ENCODE data around the gene CD2BP2.
A peak's percentile ranks its signal among the peaks of the same experiment; 100 is the strongest.

CD2BP2 gene

GRCh38 chr16:30377050-30377811 lies 22.1 kb upstream of the CD2BP2 start:
- no peaks in the 10 kb centered on the region for H3K36me3 ChIP-seq (ENCODE audit: insufficient read depth, low read length)
- H3K4me3 ChIP-seq (ENCODE audit: low read length), result peak overlapping the region; percentile 92
- peak overlapping the region; percentile 97 for H3K4me2 ChIP-seq (ENCODE audit: low read length)
- no peaks in the 10 kb centered on the region for H3K9me3 ChIP-seq (replicated peaks; ENCODE audit: low read length)
- no peaks in the 10 kb centered on the region for H3K27me3 ChIP-seq (ENCODE audit: control insufficient read depth, insufficient read depth, low read length)
- peak overlapping the region; percentile 98 for H3K9ac ChIP-seq (ENCODE audit: low read depth, low read length)
- H3K4me1 ChIP-seq (ENCODE audit: control insufficient read depth, insufficient read depth, low read length), result peaks cover 17% of the 10 kb centered on the region

GRCh38 chr16:30376461-30376902 lies 21.4 kb upstream of the CD2BP2 start:
- H3K9ac ChIP-seq (ENCODE audit: low read depth, low read length), result no peak overlapping the region
- H3K4me2 ChIP-seq (ENCODE audit: low read length), result no peak overlapping the region
- no peaks in the 10 kb centered on the region for H3K27me3 ChIP-seq (ENCODE audit: control insufficient read depth, insufficient read depth, low read length)
- no peak overlapping the region for H3K4me3 ChIP-seq (ENCODE audit: low read length)
- H3K4me1 ChIP-seq (ENCODE audit: control insufficient read depth, insufficient read depth, low read length), result peaks cover 22% of the 10 kb centered on the region
- H3K9me3 ChIP-seq (replicated peaks; ENCODE audit: low read length), result no peaks in the 10 kb centered on the region
- H3K36me3 ChIP-seq (ENCODE audit: insufficient read depth, low read length), result no peaks in the 10 kb centered on the region

GRCh38 chr16:30375864-30376263 lies 20.8 kb upstream of the CD2BP2 start:
- no peaks in the 10 kb centered on the region for H3K36me3 ChIP-seq (ENCODE audit: insufficient read depth, low read length)
- peaks cover 27% of the 10 kb centered on the region for H3K4me1 ChIP-seq (ENCODE audit: control insufficient read depth, insufficient read depth, low read length)
- H3K9ac ChIP-seq (ENCODE audit: low read depth, low read length), result no peak overlapping the region
- H3K9me3 ChIP-seq (replicated peaks; ENCODE audit: low read length), result no peaks in the 10 kb centered on the region
- no peaks in the 10 kb centered on the region for H3K27me3 ChIP-seq (ENCODE audit: control insufficient read depth, insufficient read depth, low read length)
- H3K4me3 ChIP-seq (ENCODE audit: low read length), result no peak overlapping the region
- no peak overlapping the region for H3K4me2 ChIP-seq (ENCODE audit: low read length)

- Histone ChIP-seq H3K27me3 (ENCODE audit: control insufficient read depth, insufficient read depth, low read length) (no peaks in the 10 kb centered on the region), H3K36me3 (ENCODE audit: insufficient read depth, low read length) (no peaks in the 10 kb centered on the region), H3K4me2 (ENCODE audit: low read length) (no peak within 1 kb of the TSS), H3K4me3 (ENCODE audit: low read length) (no peak within 1 kb of the TSS), H3K4me1 (ENCODE audit: control insufficient read depth, insufficient read depth, low read length) (peaks cover 27% of the 10 kb centered on the region), H3K9me3 (replicated peaks; ENCODE audit: low read length) (no peaks in the 10 kb centered on the region), H3K9ac (ENCODE audit: low read depth, low read length) (no peak within 1 kb of the TSS)
Observed at GRCh38 chr16:30374538-30374937, 19.4 kb upstream of the CD2BP2 start, which contains the start of gene MYL11. TSS of gene MYL11 (plus strand) at chr16:30374802. CDS start at chr16:30374858, 56 bp downstream.

GRCh38 chr16:30372725-30373124 lies 17.6 kb upstream of the CD2BP2 start:
- no peaks in the 10 kb centered on the region for H3K9me3 ChIP-seq (replicated peaks; ENCODE audit: low read length)
- H3K9ac ChIP-seq (ENCODE audit: low read depth, low read length), result no peak overlapping the region
- H3K4me2 ChIP-seq (ENCODE audit: low read length), result no peak overlapping the region
- H3K36me3 ChIP-seq (ENCODE audit: insufficient read depth, low read length), result no peaks in the 10 kb centered on the region
- H3K27me3 ChIP-seq (ENCODE audit: control insufficient read depth, insufficient read depth, low read length), result no peaks in the 10 kb centered on the region
- H3K4me3 ChIP-seq (ENCODE audit: low read length), result no peak overlapping the region
- H3K4me1 ChIP-seq (ENCODE audit: control insufficient read depth, insufficient read depth, low read length), result peaks cover 26% of the 10 kb centered on the region

GRCh38 chr16:30372038-30372712 lies 17.1 kb upstream of the CD2BP2 start:
- Histone ChIP-seq H3K4me3 (ENCODE audit: low read length) (no peak overlapping the region), H3K4me1 (ENCODE audit: control insufficient read depth, insufficient read depth, low read length) (peaks cover 26% of the 10 kb centered on the region), H3K9ac (ENCODE audit: low read depth, low read length) (no peak overlapping the region), H3K4me2 (ENCODE audit: low read length) (no peak overlapping the region), H3K36me3 (ENCODE audit: insufficient read depth, low read length) (peaks cover 3% of the 10 kb centered on the region), H3K9me3 (replicated peaks; ENCODE audit: low read length) (no peaks in the 10 kb centered on the region), H3K27me3 (ENCODE audit: control insufficient read depth, insufficient read depth, low read length) (no peaks in the 10 kb centered on the region)

GRCh38 chr16:30371248-30371816 lies 16.2 kb upstream of the CD2BP2 start:
- peaks cover 6% of the 10 kb centered on the region for H3K36me3 ChIP-seq (ENCODE audit: insufficient read depth, low read length)

GRCh38 chr16:30370456-30371247 lies 15.5 kb upstream of the CD2BP2 start, which contains the start of gene TBC1D10B:
TSS of gene TBC1D10B (minus strand) at chr16:30370494. CDS start at chr16:30370183, 311 bp downstream.
- peak within 1 kb of the TSS; percentile 93 for H3K4me2 ChIP-seq (ENCODE audit: low read length)
- H3K9me3 ChIP-seq (replicated peaks; ENCODE audit: low read length), result no peaks in the 10 kb centered on the region
- H3K36me3 ChIP-seq (ENCODE audit: insufficient read depth, low read length), result peaks cover 7% of the 10 kb centered on the region
- H3K27me3 ChIP-seq (ENCODE audit: control insufficient read depth, insufficient read depth, low read length), result no peaks in the 10 kb centered on the region
- peaks cover 29% of the 10 kb centered on the region for H3K4me1 ChIP-seq (ENCODE audit: control insufficient read depth, insufficient read depth, low read length)
- peak within 1 kb of the TSS; percentile 71 for H3K4me3 ChIP-seq (ENCODE audit: low read length)
- H3K9ac ChIP-seq (ENCODE audit: low read depth, low read length), result peak within 1 kb of the TSS; percentile 71

More at GRCh38 chr16:30371248-30371816, 16.2 kb upstream of the CD2BP2 start:
- peak overlapping the region; percentile 69 for H3K9ac ChIP-seq (ENCODE audit: low read depth, low read length)
- H3K4me2 ChIP-seq (ENCODE audit: low read length), result peak overlapping the region; percentile 93
- H3K4me3 ChIP-seq (ENCODE audit: low read length), result peak overlapping the region; percentile 71
- no peaks in the 10 kb centered on the region for H3K9me3 ChIP-seq (replicated peaks; ENCODE audit: low read length)
- H3K27me3 ChIP-seq (ENCODE audit: control insufficient read depth, insufficient read depth, low read length), result no peaks in the 10 kb centered on the region
- peaks cover 29% of the 10 kb centered on the region for H3K4me1 ChIP-seq (ENCODE audit: control insufficient read depth, insufficient read depth, low read length)

- H3K4me3 ChIP-seq (ENCODE audit: low read length), result peak overlapping the region; percentile 71
- H3K4me1 ChIP-seq (ENCODE audit: control insufficient read depth, insufficient read depth, low read length), result peaks cover 29% of the 10 kb centered on the region
- H3K9ac ChIP-seq (ENCODE audit: low read depth, low read length), result peak overlapping the region; percentile 71
Observed at GRCh38 chr16:30369938-30370455, 14.9 kb upstream of the CD2BP2 start.

GRCh38 chr16:30369091-30369937 lies 14.2 kb upstream of the CD2BP2 start:
- H3K27me3 ChIP-seq (ENCODE audit: control insufficient read depth, insufficient read depth, low read length), result no peaks in the 10 kb centered on the region
- peak overlapping the region; percentile 86 for H3K4me2 ChIP-seq (ENCODE audit: low read length)
- H3K9me3 ChIP-seq (replicated peaks; ENCODE audit: low read length), result no peaks in the 10 kb centered on the region
- peaks cover 16% of the 10 kb centered on the region for H3K36me3 ChIP-seq (ENCODE audit: insufficient read depth, low read length)
- peak overlapping the region; percentile 71 for H3K4me3 ChIP-seq (ENCODE audit: low read length)
- peak overlapping the region; percentile 71 for H3K9ac ChIP-seq (ENCODE audit: low read depth, low read length)
- peaks cover 29% of the 10 kb centered on the region for H3K4me1 ChIP-seq (ENCODE audit: control insufficient read depth, insufficient read depth, low read length)

More at GRCh38 chr16:30369938-30370455, 14.9 kb upstream of the CD2BP2 start:
- Histone ChIP-seq H3K4me2 (ENCODE audit: low read length) (peak overlapping the region; percentile 86), H3K9me3 (replicated peaks; ENCODE audit: low read length) (no peaks in the 10 kb centered on the region), H3K27me3 (ENCODE audit: control insufficient read depth, insufficient read depth, low read length) (no peaks in the 10 kb centered on the region), H3K36me3 (ENCODE audit: insufficient read depth, low read length) (peaks cover 14% of the 10 kb centered on the region)
